H1 (cell line): ENCODE results near the gene DUSP23. TPM values are rescaled to one million over a fixed set of nuclear protein-coding genes. Genes with fewer than 3 reads are reported as not detected.

ENCODE experiments used
- CTCF ChIA-PET: fragments of 300-600 bp; sonication (Branson Sonifier 250); formaldehyde crosslinking; loops from one replicate; lab custom pipeline; 2021; ENCODE audit not compliant: partially characterized antibody; lab: Charles Lee
- POLR2A ChIA-PET: fragments of 300-600 bp; sonication (Branson Sonifier 250); formaldehyde crosslinking; loops from one replicate; lab custom pipeline; 2021; ENCODE audit warnings: inconsistent platforms; ENCODE audit not compliant: partially characterized antibody; lab: Charles Lee
- DNase-seq, 2 experiments: peaks; one replicate each; pipeline versions ENCODE4 v3.0.0 to v3.0.0-alpha.2; 2010 to 2022; ENCODE audit warnings: low spot score in 2 of 2, low read depth in 1 of 2, mixed read lengths in 1 of 2
- FAIRE-seq: peaks from 2 replicates; lab custom pipeline; 2011; peaks lifted over from hg19 to GRCh38; lab: Jason Lieb, UNC
- H2AFZ ChIP-seq: 2 replicates; pipeline ENCODE4 v1.8.1; 2012; ENCODE audit warnings: low read length, inconsistent platforms
- H2AK5ac ChIP-seq: 2 replicates; pipeline ENCODE4 v1.6.1; 2013; ENCODE audit warnings: low read depth, low read length
- H2BK120ac ChIP-seq: replicated peaks from 2 replicates; pipeline ENCODE3; 2013; ENCODE audit warnings: low read depth, low read length, inconsistent platforms
- H2BK12ac ChIP-seq: 2 replicates; pipeline ENCODE4 v1.6.1; 2013; ENCODE audit warnings: low read depth, low read length
- H2BK15ac ChIP-seq: 2 replicates; pipeline ENCODE4 v1.6.1; 2013; ENCODE audit warnings: low read length
- H2BK20ac ChIP-seq: 2 replicates; pipeline ENCODE4 v1.6.1; 2013; ENCODE audit warnings: low read length
- H2BK5ac ChIP-seq: 2 replicates; pipeline ENCODE4 v1.6.1; 2013; ENCODE audit warnings: low read depth, low read length
- H3K14ac ChIP-seq: 2 replicates; pipeline ENCODE4 v1.6.1; 2013; ENCODE audit warnings: inconsistent platforms; ENCODE audit not compliant: insufficient read length
- H3K18ac ChIP-seq: 2 replicates; pipeline ENCODE4 v1.6.1; 2013; ENCODE audit warnings: low read length; ENCODE audit errors: extremely low read depth
- H3K23ac ChIP-seq: 2 replicates; pipeline ENCODE4 v1.6.1; 2013; ENCODE audit warnings: inconsistent platforms; ENCODE audit not compliant: insufficient read length
- H3K23me2 ChIP-seq: 2 replicates; pipeline ENCODE4 v1.6.1; 2013; ENCODE audit warnings: low read depth, low read length
- H3K27ac ChIP-seq: 2 replicates; pipeline ENCODE4 v1.6.1; 2011; ENCODE audit warnings: low read depth, low read length, inconsistent platforms
- H3K27me3 ChIP-seq, 4 experiments: replicated peaks in 1 of 4; 1 replicate in 1 of 4; 2 replicates in 3 of 4; pipeline versions ENCODE4 v1.6.1 to v1.8.1; 2011 to 2013; ENCODE audit warnings: low read length in 3 of 4, mild to moderate bottlenecking in 3 of 4, inconsistent platforms in 2 of 4, mixed read lengths in 2 of 4, moderate library complexity in 1 of 4; ENCODE audit not compliant: control insufficient read depth in 3 of 4, insufficient read depth in 3 of 4; ENCODE audit errors: extremely low read depth in 1 of 4
- H3K36me3 ChIP-seq, 4 experiments: 2 replicates each; pipeline versions ENCODE4 v1.6.1 to v1.8.1; 2011 to 2013; ENCODE audit warnings: mild to moderate bottlenecking in 4 of 4, low read length in 3 of 4, moderate library complexity in 2 of 4, control low read depth in 1 of 4, inconsistent platforms in 1 of 4; ENCODE audit not compliant: insufficient read depth in 4 of 4, control insufficient read depth in 2 of 4
- H3K4ac ChIP-seq: replicated peaks from 2 replicates; pipeline ENCODE3; 2013; ENCODE audit warnings: low read length, low read depth, mixed read lengths, inconsistent platforms; ENCODE audit not compliant: insufficient read length
- H3K4me1 ChIP-seq, 4 experiments: replicated peaks in 1 of 4; 1 replicate in 1 of 4; 2 replicates in 3 of 4; pipeline versions ENCODE4 v1.6.1 to v1.8.1; 2011 to 2013; ENCODE audit warnings: low read length in 3 of 4, inconsistent platforms in 2 of 4, mixed read lengths in 1 of 4; ENCODE audit not compliant: insufficient read depth in 4 of 4, control insufficient read depth in 3 of 4
- H3K4me2 ChIP-seq, 2 experiments: 2 replicates each; pipeline versions ENCODE4 v1.6.1 to v1.8.1; 2011 to 2013; ENCODE audit warnings: low read depth in 2 of 2, low read length in 2 of 2, control low read depth in 1 of 2, inconsistent platforms in 1 of 2, mild to moderate bottlenecking in 1 of 2; ENCODE audit not compliant: insufficient read depth in 1 of 2
- H3K4me3 ChIP-seq, 4 experiments: fragments of 200-600, 300-600 bp in 1 of 4; sonication (generic), shearing (Covaris generic), sonication (Bioruptor Twin) in 1 of 4; 2 replicates each; pipeline versions ENCODE4 v1.5.1 to v1.8.1; 2011 to 2016; ENCODE audit warnings: low read length in 4 of 4, low read depth in 3 of 4, control low read depth in 2 of 4, inconsistent platforms in 2 of 4, mild to moderate bottlenecking in 2 of 4, mixed read lengths in 1 of 4, moderate library complexity in 1 of 4; ENCODE audit not compliant: insufficient read depth in 2 of 4; ENCODE audit errors: extremely low read depth in 1 of 4
- H3K56ac ChIP-seq: replicated peaks from 2 replicates; pipeline ENCODE3; 2013; ENCODE audit warnings: low read depth, mild to moderate bottlenecking, mixed read lengths, low read length, inconsistent platforms; ENCODE audit not compliant: insufficient read length
- H3K79me1 ChIP-seq: 2 replicates; pipeline ENCODE4 v1.6.1; 2013; ENCODE audit warnings: low read depth, low read length, control low read depth
- H3K79me2 ChIP-seq, 2 experiments: 2 replicates each; pipeline versions ENCODE4 v1.6.1 to v1.8.1; 2012 to 2013; ENCODE audit warnings: low read length in 2 of 2, mild to moderate bottlenecking in 2 of 2, inconsistent platforms in 1 of 2; ENCODE audit not compliant: insufficient read depth in 2 of 2, control insufficient read depth in 1 of 2
- H3K9ac ChIP-seq, 4 experiments: replicated peaks in 1 of 4; 1 replicate in 1 of 4; 2 replicates in 3 of 4; pipeline versions ENCODE4 v1.6.1 to v1.8.1; 2011 to 2013; ENCODE audit warnings: low read depth in 3 of 4, low read length in 3 of 4, control low read depth in 2 of 4, mild to moderate bottlenecking in 2 of 4, moderate library complexity in 2 of 4, inconsistent platforms in 1 of 4; ENCODE audit errors: extremely low read depth in 1 of 4
- H3K9me3 ChIP-seq, 2 experiments: 2 replicates each; pipeline versions ENCODE4 v1.6.1 to v1.8.1; 2012 to 2013; ENCODE audit warnings: mild to moderate bottlenecking in 2 of 2, moderate library complexity in 2 of 2, control low read depth in 1 of 2, inconsistent platforms in 1 of 2, low read depth in 1 of 2, low read length in 1 of 2, mixed read lengths in 1 of 2; ENCODE audit not compliant: insufficient read depth in 2 of 2
- H4K20me1 ChIP-seq, 2 experiments: replicated peaks in 1 of 2; 2 replicates each; pipeline versions ENCODE3 to v1.8.1; 2011 to 2013; ENCODE audit warnings: inconsistent platforms in 2 of 2, low read length in 2 of 2, mild to moderate bottlenecking in 1 of 2; ENCODE audit not compliant: insufficient read depth in 2 of 2, control insufficient read depth in 1 of 2
- H4K5ac ChIP-seq: 2 replicates; pipeline ENCODE4 v1.6.1; 2013; ENCODE audit warnings: low read length, low read depth, mixed read lengths, inconsistent platforms; ENCODE audit not compliant: insufficient read length
- H4K8ac ChIP-seq: 2 replicates; pipeline ENCODE4 v1.8.0; 2013; ENCODE audit warnings: mild to moderate bottlenecking, moderate library complexity, low read length, inconsistent platforms; ENCODE audit not compliant: insufficient read depth; ENCODE audit errors: extremely low read depth
- H4K91ac ChIP-seq: replicated peaks from 2 replicates; pipeline ENCODE3; 2013; ENCODE audit warnings: low read length, mixed read lengths, inconsistent platforms; ENCODE audit not compliant: insufficient read length
- ATF2 ChIP-seq: IDR thresholded peaks from 2 replicates; pipeline ENCODE4 v1.6.1; 2012; ENCODE audit warnings: low read length, inconsistent platforms
- CEBPB ChIP-seq: IDR thresholded peaks from 2 replicates; pipeline ENCODE4 v1.6.1; 2012; ENCODE audit warnings: low read depth, low read length
- EGR1 ChIP-seq: IDR thresholded peaks from 2 replicates; pipeline ENCODE4 v1.6.1; 2011; ENCODE audit warnings: low read depth, low read length, borderline replicate concordance
- HDAC2 ChIP-seq, 2 experiments: fragments of 300-600 bp in 1 of 2; sonication (generic) in 1 of 2; IDR thresholded peaks; 2 replicates each; pipeline ENCODE4 v1.6.1; 2011 to 2012; ENCODE audit warnings: low read depth in 2 of 2, low read length in 2 of 2, mild to moderate bottlenecking in 2 of 2, moderate library complexity in 2 of 2, borderline replicate concordance in 1 of 2, inconsistent platforms in 1 of 2
- KDM4A ChIP-seq: IDR thresholded peaks from one replicate; pipeline ENCODE4 v1.7.1; 2012; ENCODE audit warnings: low read depth, mild to moderate bottlenecking, moderate library complexity, low read length, inconsistent platforms; ENCODE audit not compliant: severe bottlenecking
- RAD21 ChIP-seq, 2 experiments: IDR thresholded peaks in 1 of 2; conservative IDR thresholded peaks in 1 of 2; 2 replicates each; pipeline ENCODE4 v1.6.1; 2011; ENCODE audit warnings: low read depth in 2 of 2, low read length in 2 of 2, improper control_type of control experiment in 1 of 2, inconsistent platforms in 1 of 2, mild to moderate bottlenecking in 1 of 2, moderate library complexity in 1 of 2
- USF2 ChIP-seq: IDR thresholded peaks from 2 replicates; pipeline ENCODE4 v1.6.1; 2011; ENCODE audit warnings: low read length, improper control_type of control experiment
- WGBS, 2 experiments: shearing (Covaris generic) in 1 of 2; methylation state at CpG; one replicate each; pipeline versions ENCODE4 v1.1.6 to v1.1.7; 2013 to 2015; ENCODE audit warnings: low lambda C conversion rate in 2 of 2, mixed read lengths in 2 of 2, inconsistent platforms in 1 of 2, low coverage in 1 of 2, missing lambda C conversion rate in 1 of 2; ENCODE audit not compliant: insufficient replicate concordance in 2 of 2, insufficient coverage in 1 of 2, insufficient read length in 1 of 2; ENCODE audit errors: extremely low coverage in 1 of 2, missing lambda C conversion rate in 1 of 2; 5-methylcytosine and 5-hydroxymethylcytosine counted together
- polyA plus RNA-seq, 7 experiments: library from polyadenylated mRNA; depleted of rRNA in 3 of 7; stranded (reverse) in 5 of 7; unstranded in 2 of 7; fragments of >200 nt in 5 of 7; fragments of 200-250 nt in 2 of 7; gene quantifications; 1 replicate in 5 of 7; 2 replicates in 1 of 7; 4 replicates in 1 of 7; pipeline versions ENCODE4 v1.2.1 to v1.2.3, GENCODE V29; 2011 to 2013; ENCODE audit warnings: missing spikeins in 2 of 7, mixed read lengths in 2 of 7
- total RNA-seq: library from RNA; stranded (reverse); fragmentation: NEBNext Ultra II Directional; extraction: Animal tissue kit (Norgen Biotek cat#: 25700); gene quantifications from 2 replicates; pipeline ENCODE4 v1.2.1, GENCODE V29; 2021

The DUSP23 gene
- total and polyA plus RNA-seq, 2 of the 8 experiments (the other 6 are each of a cell fraction or from before 2014, with no cell fraction given) = 45.8 to 80.1 TPM

GRCh38 chr1:159775716-159776115 lies 5.0 kb upstream of the DUSP23 start:
- no peaks in the 10 kb centered on the region for H3K4me1 ChIP-seq
- H4K20me1 ChIP-seq = no peaks in the 10 kb centered on the region
- H3K9ac ChIP-seq = no peak overlapping the region
- no peaks in the 10 kb centered on the region for H3K9me3 ChIP-seq
- no peaks in the 10 kb centered on the region for H3K79me2 ChIP-seq
- H3K14ac ChIP-seq = no peak overlapping the region
- no peak overlapping the region for H2BK12ac ChIP-seq
- no peak overlapping the region for H3K18ac ChIP-seq
- no peak overlapping the region for H4K5ac ChIP-seq
- no peak overlapping the region for H4K91ac ChIP-seq
- H3K4ac ChIP-seq = no peak overlapping the region
- H3K4me3 ChIP-seq = no peak overlapping the region
- no peak overlapping the region for H2AK5ac ChIP-seq
- FAIRE-seq = no peak
- H3K23ac ChIP-seq = no peak overlapping the region
- no peak overlapping the region for H3K4me2 ChIP-seq
- CTCF ChIA-PET = interaction anchor here (0.7 to 2.5 kb wide), 11 partner anchors 9 to 982 kb away, joined by 3 to 7 read pairs (median 3); no protein-coding TSS in a partner anchor
- no peak overlapping the region for H3K27ac ChIP-seq
- H3K23me2 ChIP-seq = no peaks in the 10 kb centered on the region
- no peak overlapping the region for H2BK5ac ChIP-seq
- 88% methylated on average over 2 of the region's 2 CpGs; no CpG with 5 or more reads in 1 of the 2 experiments for WGBS, 2 experiments
- H2BK120ac ChIP-seq = no peak overlapping the region
- H3K56ac ChIP-seq = no peak overlapping the region
- H4K8ac ChIP-seq = no peak overlapping the region
- TF ChIP-seq USF2 = no peak
- TF ChIP-seq KDM4A = no peak
- no peak for TF ChIP-seq EGR1
- TF ChIP-seq HDAC2 (IDR thresholded peaks at IDR 0.05; ENCODE audit: borderline replicate concordance in 1 of 2, low read depth in 2 of 2, low read length in 2 of 2) = no peak
- no peak for TF ChIP-seq CEBPB
- TF ChIP-seq ATF2 = no peak
- TF ChIP-seq RAD21 (IDR thresholded peaks at IDR 0.05 in 1 of 2, conservative IDR thresholded peaks at IDR 0.05 in 1 of 2; ENCODE audit: low read depth in 2 of 2, low read length in 2 of 2) = peak; percentile 9 to 15; a peak in 1 of 4 replicates
- TF ChIP-seq, all 59 proteins: peak for 1
- H2BK20ac ChIP-seq = no peak overlapping the region
- H3K27me3 ChIP-seq = no peaks in the 10 kb centered on the region; a peak in 1 of 7 replicates
- H2AFZ ChIP-seq = no peak overlapping the region; the same call in 1 of the 2 replicates
- no peaks in the 10 kb centered on the region for H3K36me3 ChIP-seq
- no peaks in the 10 kb centered on the region for H3K79me1 ChIP-seq
- POLR2A ChIA-PET = no interaction called here
- H2BK15ac ChIP-seq = no peak overlapping the region
- no peak for DNase-seq
